HG03457 (cell line): ENCODE data around the gene NCF4.

ENCODE experiments used
- ATAC-seq: cut with Tn5 transposase; IDR thresholded peaks from one replicate; pipeline ENCODE4 v1.9.1; 2021; ENCODE audit warnings: moderate number of reproducible peaks; ENCODE audit not compliant: unreplicated experiment

Gene NCF4

GRCh38 chr22:36892292-36892691, 31.5 kb downstream of the NCF4 start:
- ATAC-seq, result no peak

GRCh38 chr22:36893262-36893661, 32.5 kb downstream of the NCF4 start:
- ATAC-seq, result no peak

- ATAC-seq, result no peak
Observed at GRCh38 chr22:36894266-36894665, 33.5 kb downstream of the NCF4 start.

DNA sequence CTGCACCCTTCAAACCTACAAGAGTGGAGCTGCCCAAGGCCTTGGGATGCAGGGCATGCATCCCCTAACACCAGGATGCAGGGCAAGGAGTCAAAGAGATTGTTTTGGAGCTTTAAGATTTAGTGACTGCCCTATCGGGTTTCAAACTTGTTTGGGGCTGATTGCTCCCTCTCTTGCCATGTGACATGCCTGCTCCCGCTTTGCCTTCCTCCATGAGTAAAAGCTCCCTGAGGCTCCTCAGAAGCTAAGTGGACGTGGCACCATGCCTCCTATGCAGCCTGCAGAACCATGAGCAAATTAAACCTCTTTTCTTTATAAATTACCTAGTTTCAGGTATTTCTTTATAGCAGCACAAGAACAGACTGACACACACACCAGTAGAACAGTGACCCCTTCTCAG, 36.8 kb downstream of the NCF4 start:
- ATAC-seq, result no peak

- ATAC-seq, result no peak
Observed at GRCh38 chr22:36898690-36899089, 37.9 kb downstream of the NCF4 start.

DNA sequence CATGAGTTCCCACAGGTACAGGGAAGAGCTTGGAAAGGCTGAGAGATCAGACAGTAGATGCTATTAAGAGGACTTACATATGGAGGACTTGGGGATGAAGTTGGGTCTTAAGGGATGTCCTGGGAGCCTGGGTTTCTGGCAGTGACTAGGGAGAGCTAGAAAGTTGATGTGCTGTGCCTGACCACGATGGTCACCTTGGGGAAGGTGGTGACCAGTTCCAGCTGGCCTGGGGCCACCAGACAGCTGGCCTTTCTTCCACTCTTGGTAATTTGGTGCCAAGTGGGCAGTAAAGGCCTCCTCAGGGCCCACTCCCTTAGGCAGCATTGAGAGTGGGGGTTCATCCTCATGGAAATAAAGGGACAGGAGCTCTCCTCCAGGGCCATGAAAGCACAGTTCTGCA, 38.7 kb downstream of the NCF4 start:
- no peak for ATAC-seq

DNA sequence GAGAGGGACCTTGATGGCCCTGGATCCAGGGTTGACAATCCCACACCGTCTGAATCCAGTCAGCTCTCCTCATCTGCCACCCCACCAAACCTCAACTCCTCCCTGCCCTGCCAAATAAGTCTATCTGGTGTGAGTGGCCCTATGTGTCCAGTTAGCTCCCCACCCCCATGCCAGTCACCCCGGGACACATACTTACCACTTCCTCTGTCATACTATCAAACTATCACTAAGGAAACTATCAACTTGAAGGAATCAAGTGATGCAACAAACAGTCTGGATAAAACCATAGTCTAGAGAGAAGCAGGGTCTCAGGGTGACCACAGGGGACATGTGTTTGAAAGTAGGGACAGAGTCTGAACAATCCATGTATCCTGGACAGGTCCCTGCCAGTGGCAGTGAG, 39.4 kb downstream of the NCF4 start:
- no peak for ATAC-seq

DNA sequence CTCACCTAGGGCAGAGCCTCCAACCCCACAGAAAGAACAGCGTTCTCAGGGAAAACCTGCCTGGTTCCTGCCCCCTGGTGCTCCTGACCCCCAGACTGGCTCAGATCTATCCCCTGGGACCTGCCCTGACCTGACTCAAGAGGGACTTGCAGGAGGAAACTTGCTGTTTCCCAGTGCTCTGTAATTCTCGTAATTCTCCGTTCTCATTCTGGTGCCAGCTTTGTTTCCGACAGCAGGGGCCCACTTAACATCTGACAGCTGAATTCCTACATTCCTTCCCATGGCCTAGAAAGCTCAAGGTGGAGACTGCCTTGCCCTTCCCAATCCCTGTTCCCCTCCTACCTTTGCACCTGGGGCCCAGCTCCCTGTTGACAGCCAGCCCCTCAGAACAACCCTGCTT, 40.1 kb downstream of the NCF4 start:
- ATAC-seq, result no peak

- ATAC-seq, result peak; percentile 47
Observed at GRCh38 chr22:36901411-36902142, 40.8 kb downstream of the NCF4 start.

DNA sequence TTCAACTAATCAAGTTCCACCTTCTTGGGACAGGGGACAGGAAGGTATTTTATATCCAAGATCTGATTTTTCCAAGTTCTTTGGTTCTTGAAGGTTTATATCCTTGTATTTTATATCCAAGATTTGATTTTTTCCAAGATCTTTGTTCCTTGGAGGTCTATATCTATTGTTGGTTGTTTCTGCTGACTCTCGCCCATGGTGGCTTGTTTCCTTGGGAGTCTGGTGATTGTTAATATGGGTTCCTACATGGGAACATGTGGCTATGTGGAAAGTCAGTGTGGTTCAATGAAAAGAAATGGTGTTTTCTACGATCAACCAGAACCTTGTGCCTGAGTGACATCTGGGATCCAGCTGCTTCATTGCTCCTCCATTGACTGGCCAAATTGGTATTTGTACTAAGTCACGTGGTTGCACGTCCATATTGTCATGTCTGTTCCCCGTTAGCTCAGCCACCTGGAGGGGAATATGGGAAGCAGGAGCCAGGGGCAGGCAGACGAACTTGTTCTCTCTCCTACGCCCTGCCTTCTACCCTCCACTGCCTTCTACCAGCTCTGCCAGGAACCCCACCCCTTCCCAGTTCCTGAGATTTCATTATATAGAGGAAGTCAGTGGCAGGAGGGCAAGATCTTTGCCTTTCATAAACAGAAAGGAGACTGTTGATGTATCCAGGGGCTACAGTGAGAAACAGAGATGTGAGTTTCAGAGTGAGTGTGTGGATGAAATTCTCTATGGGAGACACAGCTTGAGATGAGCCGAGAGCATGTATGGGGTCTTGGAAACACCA, 41.5 kb downstream of the NCF4 start:
- ATAC-seq, result no peak

- no peak for ATAC-seq
Observed at GRCh38 chr22:36904260-36904880, 43.6 kb downstream of the NCF4 start.

GRCh38 chr22:36907253-36908195, 46.7 kb downstream of the NCF4 start:
- no peak for ATAC-seq

DNA sequence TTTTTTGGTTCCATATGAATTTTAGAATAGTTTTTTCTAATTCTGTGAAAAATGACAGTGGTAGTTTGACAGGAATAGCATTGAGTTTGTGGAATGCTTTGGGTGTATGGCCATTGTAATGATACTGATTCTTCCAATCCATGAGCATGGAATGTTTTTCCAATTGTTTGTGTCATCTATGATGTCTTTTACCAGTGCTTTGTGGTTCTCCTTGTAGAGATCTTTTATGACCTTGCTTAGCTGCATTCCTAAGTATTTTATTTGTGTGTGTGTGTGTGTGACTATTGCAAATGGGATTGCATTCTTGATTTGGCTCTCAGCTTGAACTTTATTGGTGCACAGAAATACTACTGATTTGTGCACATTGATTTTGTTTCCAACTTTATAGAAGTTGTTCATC, 49.7 kb downstream of the NCF4 start:
- ATAC-seq, result no peak

GRCh38 chr22:36911887-36912661, 51.3 kb downstream of the NCF4 start:
- ATAC-seq, result no peak

GRCh38 chr22:36912694-36913426, 52.1 kb downstream of the NCF4 start:
- no peak for ATAC-seq

DNA sequence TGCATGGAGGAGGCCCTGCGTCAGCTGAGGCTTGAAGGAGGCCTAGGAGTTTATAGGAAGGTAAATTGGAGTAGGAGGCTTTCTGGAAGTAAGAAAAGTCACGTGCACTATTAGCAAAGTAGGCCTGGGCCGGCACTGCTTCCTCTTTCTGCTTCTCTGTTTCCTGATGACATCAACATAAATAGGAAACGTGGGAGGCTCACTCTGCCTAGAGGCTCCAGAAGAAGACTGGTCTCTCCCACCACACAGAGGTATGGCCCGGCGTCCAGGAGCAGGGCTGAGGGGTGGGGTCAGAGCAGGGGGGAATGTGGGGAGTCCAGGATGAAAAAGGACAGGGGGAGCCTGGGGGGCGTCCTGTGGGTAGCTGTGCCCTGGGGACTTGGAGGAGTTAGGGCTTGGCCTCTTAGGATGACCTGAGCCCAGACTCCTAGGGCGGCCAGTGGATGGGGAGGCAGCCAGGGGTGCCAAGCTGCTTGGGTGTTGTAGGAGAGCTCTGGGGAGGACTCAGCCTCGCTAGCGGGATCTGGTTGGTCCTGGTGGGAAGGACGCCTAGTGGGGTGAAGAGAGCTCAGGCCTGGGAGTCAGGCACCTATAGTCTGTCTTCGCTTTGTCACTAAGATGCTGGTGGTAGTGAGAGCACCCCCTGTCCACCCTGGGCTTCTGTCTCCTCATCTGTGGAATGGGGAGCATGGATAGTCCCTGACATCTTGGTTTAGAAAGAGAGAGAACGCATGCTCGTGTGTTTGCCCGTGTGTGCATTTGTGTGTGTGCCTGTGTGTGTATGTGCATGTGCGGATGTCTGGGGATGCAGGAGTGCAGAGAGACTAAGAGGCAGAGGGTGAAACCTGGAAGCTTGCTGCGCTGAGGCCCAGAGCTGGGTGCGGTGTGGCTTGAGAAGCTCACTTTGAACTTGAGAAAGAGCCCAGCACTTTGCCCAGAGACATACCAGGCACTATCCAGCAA, 52.9 kb downstream of the NCF4 start, which contains the start of gene CSF2RB:
Gene CSF2RB (plus strand): TSS at position 202 of the 963 bp plus-strand sequence. CDS start 8,580 bp downstream, outside the sequence.
- ATAC-seq, result no peak

GRCh38 chr22:36914390-36914752, 53.6 kb downstream of the NCF4 start:
- ATAC-seq, result no peak

- no peak for ATAC-seq
Observed at GRCh38 chr22:36916034-36916433, 55.2 kb downstream of the NCF4 start.
